Measurements from ENCODE around the gene UFC1.
A peak's percentile ranks its signal among the peaks of the same experiment; 100 is the strongest.

Gene UFC1

DNA sequence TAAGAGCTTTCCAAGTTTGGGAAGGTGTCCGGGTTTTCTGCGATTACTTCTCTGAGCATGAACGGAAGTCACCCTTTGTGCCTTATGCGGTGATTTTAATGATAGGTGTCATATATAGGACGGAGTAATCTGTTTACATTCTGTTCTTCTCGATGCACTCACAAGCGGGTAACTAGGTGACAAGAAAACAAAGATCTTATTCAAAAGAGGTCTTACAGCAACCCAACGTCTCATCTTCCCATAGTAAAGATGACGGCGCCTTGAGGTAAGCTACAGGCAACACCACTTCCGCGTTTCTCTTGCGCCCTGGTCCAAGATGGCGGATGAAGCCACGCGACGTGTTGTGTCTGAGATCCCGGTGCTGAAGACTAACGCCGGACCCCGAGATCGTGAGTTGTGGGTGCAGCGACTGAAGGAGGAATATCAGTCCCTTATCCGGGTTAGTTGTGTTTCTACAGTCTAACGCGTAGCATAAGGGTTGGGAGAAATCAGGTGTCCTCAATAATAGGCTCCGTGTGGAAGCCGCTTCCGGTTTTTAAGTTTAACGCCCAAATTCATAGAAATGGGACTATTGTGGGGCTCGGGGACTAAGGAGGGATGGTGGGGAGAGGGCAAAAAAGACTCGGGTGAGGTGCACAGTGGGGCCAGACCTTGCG lies at the start of gene UFC1:
Gene UFC1 (plus strand): TSS at position 297 of the 656 bp plus-strand sequence. CDS start 20 bp downstream, at position 317.
- peak; percentile 99 for ATAC-seq
- TF ChIP-seq OSR1 (CRISPR knock-in tag; IDR thresholded peaks at IDR 0.05) (no peak), ZC3H10 (CRISPR knock-in tag; IDR thresholded peaks at IDR 0.05) (peak; percentile 4; the same call in 1 of the 2 replicates)

DNA sequence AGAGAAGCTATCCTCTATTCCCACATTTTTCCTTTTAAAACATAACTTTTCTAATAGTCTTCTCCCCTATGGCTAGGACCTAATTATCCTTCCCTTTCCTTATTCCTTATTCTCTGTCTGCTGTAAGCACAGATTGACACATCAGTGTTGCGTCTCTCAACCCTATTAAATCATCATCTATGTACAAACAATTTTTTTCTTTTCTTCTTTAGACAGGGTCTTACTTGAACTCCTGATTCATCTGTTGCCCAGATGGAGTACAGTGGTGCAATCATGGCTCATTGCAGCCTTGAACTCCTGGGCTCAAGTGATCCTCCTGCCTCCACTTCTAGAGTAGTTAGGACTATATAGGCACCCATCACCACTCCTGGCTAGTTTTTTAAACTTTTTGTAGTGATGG lies 47.3 kb upstream of the UFC1 start:
- TF ChIP-seq, protein P1, sequence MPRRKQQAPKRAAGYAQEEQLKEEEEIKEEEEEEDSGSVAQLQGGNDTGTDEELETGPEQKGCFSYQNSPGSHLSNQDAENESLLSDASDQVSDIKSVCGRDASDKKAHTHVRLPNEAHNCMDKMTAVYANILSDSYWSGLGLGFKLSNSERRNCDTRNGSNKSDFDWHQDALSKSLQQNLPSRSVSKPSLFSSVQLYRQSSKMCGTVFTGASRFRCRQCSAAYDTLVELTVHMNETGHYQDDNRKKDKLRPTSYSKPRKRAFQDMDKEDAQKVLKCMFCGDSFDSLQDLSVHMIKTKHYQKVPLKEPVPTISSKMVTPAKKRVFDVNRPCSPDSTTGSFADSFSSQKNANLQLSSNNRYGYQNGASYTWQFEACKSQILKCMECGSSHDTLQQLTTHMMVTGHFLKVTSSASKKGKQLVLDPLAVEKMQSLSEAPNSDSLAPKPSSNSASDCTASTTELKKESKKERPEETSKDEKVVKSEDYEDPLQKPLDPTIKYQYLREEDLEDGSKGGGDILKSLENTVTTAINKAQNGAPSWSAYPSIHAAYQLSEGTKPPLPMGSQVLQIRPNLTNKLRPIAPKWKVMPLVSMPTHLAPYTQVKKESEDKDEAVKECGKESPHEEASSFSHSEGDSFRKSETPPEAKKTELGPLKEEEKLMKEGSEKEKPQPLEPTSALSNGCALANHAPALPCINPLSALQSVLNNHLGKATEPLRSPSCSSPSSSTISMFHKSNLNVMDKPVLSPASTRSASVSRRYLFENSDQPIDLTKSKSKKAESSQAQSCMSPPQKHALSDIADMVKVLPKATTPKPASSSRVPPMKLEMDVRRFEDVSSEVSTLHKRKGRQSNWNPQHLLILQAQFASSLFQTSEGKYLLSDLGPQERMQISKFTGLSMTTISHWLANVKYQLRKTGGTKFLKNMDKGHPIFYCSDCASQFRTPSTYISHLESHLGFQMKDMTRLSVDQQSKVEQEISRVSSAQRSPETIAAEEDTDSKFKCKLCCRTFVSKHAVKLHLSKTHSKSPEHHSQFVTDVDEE (CRISPR knock-in tag; IDR thresholded peaks at IDR 0.05), result no peak
- TF ChIP-seq ZFP30 (CRISPR knock-in tag; IDR thresholded peaks at IDR 0.05) (no peak), ZFP3 (CRISPR knock-in tag; IDR thresholded peaks at IDR 0.05) (no peak), ZC3H10 (CRISPR knock-in tag; IDR thresholded peaks at IDR 0.05) (no peak), ESRRG (CRISPR knock-in tag; IDR thresholded peaks at IDR 0.05) (no peak), TOX (CRISPR knock-in tag; IDR thresholded peaks at IDR 0.05; ENCODE audit: borderline replicate concordance) (no peak), OSR1 (CRISPR knock-in tag; IDR thresholded peaks at IDR 0.05) (no peak), TCF4 (CRISPR knock-in tag; IDR thresholded peaks at IDR 0.05; ENCODE audit: borderline replicate concordance) (no peak), ARNTL (CRISPR knock-in tag; IDR thresholded peaks at IDR 0.05; ENCODE audit: borderline replicate concordance, low read depth) (no peak), BACH2 (CRISPR knock-in tag; IDR thresholded peaks at IDR 0.05; ENCODE audit: borderline replicate concordance) (no peak), SNAI2 (CRISPR knock-in tag; IDR thresholded peaks at IDR 0.05) (no peak), ZNF70 (CRISPR knock-in tag; IDR thresholded peaks at IDR 0.05) (no peak), ZNF565 (CRISPR knock-in tag; conservative IDR thresholded peaks at IDR 0.05; ENCODE audit: low read depth) (no peak)
- TF ChIP-seq, protein P2, sequence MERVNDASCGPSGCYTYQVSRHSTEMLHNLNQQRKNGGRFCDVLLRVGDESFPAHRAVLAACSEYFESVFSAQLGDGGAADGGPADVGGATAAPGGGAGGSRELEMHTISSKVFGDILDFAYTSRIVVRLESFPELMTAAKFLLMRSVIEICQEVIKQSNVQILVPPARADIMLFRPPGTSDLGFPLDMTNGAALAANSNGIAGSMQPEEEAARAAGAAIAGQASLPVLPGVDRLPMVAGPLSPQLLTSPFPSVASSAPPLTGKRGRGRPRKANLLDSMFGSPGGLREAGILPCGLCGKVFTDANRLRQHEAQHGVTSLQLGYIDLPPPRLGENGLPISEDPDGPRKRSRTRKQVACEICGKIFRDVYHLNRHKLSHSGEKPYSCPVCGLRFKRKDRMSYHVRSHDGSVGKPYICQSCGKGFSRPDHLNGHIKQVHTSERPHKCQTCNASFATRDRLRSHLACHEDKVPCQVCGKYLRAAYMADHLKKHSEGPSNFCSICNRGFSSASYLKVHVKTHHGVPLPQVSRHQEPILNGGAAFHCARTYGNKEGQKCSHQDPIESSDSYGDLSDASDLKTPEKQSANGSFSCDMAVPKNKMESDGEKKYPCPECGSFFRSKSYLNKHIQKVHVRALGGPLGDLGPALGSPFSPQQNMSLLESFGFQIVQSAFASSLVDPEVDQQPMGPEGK (CRISPR knock-in tag; IDR thresholded peaks at IDR 0.05; ENCODE audit: borderline replicate concordance), result no peak
- no peak for ATAC-seq

DNA sequence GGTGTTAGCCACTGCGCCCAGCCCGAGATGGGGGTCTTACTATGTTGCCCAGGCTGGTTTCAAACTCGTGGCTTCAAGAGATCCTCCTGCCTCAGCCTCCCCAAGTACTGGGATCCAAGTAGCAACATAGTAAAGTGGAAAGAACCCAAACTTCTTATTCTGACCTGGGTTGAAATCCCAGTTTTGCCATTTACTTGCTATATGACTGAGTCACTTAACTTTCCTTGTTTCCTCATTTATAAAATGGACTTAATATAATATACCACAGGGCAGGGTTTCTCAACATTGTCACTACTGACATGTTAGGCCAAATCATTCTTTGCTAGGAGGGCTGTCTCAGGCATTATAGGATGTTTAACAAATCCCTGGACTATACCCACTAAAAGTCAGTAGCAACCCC lies 42.7 kb upstream of the UFC1 start:
- TF ChIP-seq ZFP3 (CRISPR knock-in tag; IDR thresholded peaks at IDR 0.05) (no peak), TOX (CRISPR knock-in tag; IDR thresholded peaks at IDR 0.05; ENCODE audit: borderline replicate concordance) (no peak), ZNF70 (CRISPR knock-in tag; IDR thresholded peaks at IDR 0.05) (no peak), ESRRG (CRISPR knock-in tag; IDR thresholded peaks at IDR 0.05) (no peak), BACH2 (CRISPR knock-in tag; IDR thresholded peaks at IDR 0.05; ENCODE audit: borderline replicate concordance) (no peak), TCF4 (CRISPR knock-in tag; IDR thresholded peaks at IDR 0.05; ENCODE audit: borderline replicate concordance) (no peak), OSR1 (CRISPR knock-in tag; IDR thresholded peaks at IDR 0.05) (no peak), GLIS3 (CRISPR knock-in tag; IDR thresholded peaks at IDR 0.05) (no peak), ZFP30 (CRISPR knock-in tag; IDR thresholded peaks at IDR 0.05) (no peak), ZNF8 (CRISPR knock-in tag; IDR thresholded peaks at IDR 0.05) (no peak), PPARA (CRISPR knock-in tag; IDR thresholded peaks at IDR 0.05; ENCODE audit: borderline replicate concordance) (no peak), ZNF565 (CRISPR knock-in tag; conservative IDR thresholded peaks at IDR 0.05; ENCODE audit: low read depth) (no peak), SNAI2 (CRISPR knock-in tag; IDR thresholded peaks at IDR 0.05) (no peak), CSDC2 (CRISPR knock-in tag; IDR thresholded peaks at IDR 0.05) (no peak)
- TF ChIP-seq, protein P3, sequence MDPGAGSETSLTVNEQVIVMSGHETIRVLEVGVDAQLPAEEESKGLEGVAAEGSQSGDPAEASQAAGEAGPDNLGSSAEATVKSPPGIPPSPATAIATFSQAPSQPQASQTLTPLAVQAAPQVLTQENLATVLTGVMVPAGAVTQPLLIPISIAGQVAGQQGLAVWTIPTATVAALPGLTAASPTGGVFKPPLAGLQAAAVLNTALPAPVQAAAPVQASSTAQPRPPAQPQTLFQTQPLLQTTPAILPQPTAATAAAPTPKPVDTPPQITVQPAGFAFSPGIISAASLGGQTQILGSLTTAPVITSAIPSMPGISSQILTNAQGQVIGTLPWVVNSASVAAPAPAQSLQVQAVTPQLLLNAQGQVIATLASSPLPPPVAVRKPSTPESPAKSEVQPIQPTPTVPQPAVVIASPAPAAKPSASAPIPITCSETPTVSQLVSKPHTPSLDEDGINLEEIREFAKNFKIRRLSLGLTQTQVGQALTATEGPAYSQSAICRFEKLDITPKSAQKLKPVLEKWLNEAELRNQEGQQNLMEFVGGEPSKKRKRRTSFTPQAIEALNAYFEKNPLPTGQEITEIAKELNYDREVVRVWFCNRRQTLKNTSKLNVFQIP (CRISPR knock-in tag; IDR thresholded peaks at IDR 0.05; ENCODE audit: borderline replicate concordance, low read depth), result no peak
- TF ChIP-seq, protein P2 (CRISPR knock-in tag; IDR thresholded peaks at IDR 0.05; ENCODE audit: borderline replicate concordance), result no peak
- TF ChIP-seq, protein P4, sequence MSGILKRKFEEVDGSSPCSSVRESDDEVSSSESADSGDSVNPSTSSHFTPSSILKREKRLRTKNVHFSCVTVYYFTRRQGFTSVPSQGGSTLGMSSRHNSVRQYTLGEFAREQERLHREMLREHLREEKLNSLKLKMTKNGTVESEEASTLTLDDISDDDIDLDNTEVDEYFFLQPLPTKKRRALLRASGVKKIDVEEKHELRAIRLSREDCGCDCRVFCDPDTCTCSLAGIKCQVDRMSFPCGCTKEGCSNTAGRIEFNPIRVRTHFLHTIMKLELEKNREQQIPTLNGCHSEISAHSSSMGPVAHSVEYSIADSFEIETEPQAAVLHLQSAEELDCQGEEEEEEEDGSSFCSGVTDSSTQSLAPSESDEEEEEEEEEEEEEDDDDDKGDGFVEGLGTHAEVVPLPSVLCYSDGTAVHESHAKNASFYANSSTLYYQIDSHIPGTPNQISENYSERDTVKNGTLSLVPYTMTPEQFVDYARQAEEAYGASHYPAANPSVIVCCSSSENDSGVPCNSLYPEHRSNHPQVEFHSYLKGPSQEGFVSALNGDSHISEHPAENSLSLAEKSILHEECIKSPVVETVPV (CRISPR knock-in tag; IDR thresholded peaks at IDR 0.05), result no peak
- TF ChIP-seq, protein P1 (CRISPR knock-in tag; IDR thresholded peaks at IDR 0.05), result no peak
- TF ChIP-seq, protein P5, sequence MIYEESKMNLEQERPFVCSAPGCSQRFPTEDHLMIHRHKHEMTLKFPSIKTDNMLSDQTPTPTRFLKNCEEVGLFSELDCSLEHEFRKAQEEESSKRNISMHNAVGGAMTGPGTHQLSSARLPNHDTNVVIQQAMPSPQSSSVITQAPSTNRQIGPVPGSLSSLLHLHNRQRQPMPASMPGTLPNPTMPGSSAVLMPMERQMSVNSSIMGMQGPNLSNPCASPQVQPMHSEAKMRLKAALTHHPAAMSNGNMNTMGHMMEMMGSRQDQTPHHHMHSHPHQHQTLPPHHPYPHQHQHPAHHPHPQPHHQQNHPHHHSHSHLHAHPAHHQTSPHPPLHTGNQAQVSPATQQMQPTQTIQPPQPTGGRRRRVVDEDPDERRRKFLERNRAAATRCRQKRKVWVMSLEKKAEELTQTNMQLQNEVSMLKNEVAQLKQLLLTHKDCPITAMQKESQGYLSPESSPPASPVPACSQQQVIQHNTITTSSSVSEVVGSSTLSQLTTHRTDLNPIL (CRISPR knock-in tag; IDR thresholded peaks at IDR 0.05; ENCODE audit: low read depth), result no peak
- no peak for ATAC-seq
